ENCODE results near the gene FBLN7.

FBLN7 gene

DNA sequence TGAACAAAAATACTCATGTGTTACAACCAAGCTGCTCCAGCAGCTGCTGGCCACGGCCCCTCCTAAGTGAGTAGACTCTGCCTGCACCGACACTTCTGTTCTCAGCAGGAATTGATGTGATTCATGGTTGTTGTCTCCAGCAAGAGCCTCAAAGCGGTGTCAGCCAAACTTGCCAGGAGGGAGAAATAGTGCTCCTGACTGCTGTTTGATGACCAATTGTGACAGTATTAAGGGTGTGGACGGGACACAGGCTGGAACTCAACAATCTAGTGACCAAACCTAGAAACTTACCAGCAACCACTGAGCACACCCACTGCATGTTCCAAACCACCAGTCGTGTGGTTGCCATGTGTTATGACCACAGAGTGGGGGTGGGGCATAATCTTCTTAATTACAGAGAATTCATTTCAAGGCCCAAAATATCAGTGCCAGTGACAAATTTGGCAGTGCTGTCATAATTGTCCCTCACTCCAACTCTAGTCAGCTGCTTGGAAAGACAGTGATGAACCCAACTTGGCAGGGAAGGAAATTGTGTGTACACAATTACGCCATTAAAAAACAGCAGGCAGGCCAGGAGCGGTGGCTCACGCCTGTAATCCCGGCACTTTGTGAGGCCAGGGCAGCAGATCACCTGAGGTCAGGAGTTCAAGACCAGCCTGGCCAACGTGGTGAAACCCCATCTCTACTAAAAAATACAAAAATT is 30.4 kb downstream of the FBLN7 start:
- H3K9me3 Mint-ChIP-seq: peaks cover 3% of the 10 kb centered on the region
- no peaks in the 10 kb centered on the region for H3K36me3 Mint-ChIP-seq (ENCODE audit: low read depth)
- no peak overlapping the region for H3K4me3 Mint-ChIP-seq
- H3K4me1 Mint-ChIP-seq: no peaks in the 10 kb centered on the region
- TF ChIP-seq, protein P1, sequence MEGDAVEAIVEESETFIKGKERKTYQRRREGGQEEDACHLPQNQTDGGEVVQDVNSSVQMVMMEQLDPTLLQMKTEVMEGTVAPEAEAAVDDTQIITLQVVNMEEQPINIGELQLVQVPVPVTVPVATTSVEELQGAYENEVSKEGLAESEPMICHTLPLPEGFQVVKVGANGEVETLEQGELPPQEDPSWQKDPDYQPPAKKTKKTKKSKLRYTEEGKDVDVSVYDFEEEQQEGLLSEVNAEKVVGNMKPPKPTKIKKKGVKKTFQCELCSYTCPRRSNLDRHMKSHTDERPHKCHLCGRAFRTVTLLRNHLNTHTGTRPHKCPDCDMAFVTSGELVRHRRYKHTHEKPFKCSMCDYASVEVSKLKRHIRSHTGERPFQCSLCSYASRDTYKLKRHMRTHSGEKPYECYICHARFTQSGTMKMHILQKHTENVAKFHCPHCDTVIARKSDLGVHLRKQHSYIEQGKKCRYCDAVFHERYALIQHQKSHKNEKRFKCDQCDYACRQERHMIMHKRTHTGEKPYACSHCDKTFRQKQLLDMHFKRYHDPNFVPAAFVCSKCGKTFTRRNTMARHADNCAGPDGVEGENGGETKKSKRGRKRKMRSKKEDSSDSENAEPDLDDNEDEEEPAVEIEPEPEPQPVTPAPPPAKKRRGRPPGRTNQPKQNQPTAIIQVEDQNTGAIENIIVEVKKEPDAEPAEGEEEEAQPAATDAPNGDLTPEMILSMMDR (IDR thresholded peaks at IDR 0.05; ENCODE audit: unreplicated experiment in 3 of 3): no peak
- H3K27ac Mint-ChIP-seq: no peak overlapping the region
- H3K27me3 Mint-ChIP-seq (ENCODE audit: low read depth): peaks cover 5% of the 10 kb centered on the region

DNA sequence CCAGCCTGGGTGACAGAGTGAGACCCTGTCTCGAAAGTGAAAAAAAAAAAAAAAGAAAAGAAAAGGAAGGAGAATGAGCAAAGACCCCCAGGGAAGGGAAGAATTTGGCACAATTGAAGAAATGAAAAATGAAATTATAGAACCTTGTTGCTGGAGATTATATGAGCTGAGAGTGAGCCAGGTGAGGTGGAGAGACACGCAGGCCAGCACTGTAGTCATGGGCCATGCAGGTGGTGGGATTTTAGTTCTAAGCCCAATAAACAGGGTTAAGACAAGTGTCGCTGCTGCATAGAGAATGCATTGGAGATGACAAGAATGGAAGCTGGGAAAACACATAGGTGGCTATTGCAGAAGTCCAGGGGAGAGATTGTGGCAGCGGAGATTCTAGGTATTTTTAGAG is 32.3 kb downstream of the FBLN7 start:
- H3K36me3 Mint-ChIP-seq (ENCODE audit: low read depth): no peaks in the 10 kb centered on the region
- peaks cover 3% of the 10 kb centered on the region for H3K9me3 Mint-ChIP-seq
- TF ChIP-seq, protein P1 (IDR thresholded peaks at IDR 0.05; ENCODE audit: unreplicated experiment in 3 of 3): no peak
- no peaks in the 10 kb centered on the region for H3K4me1 Mint-ChIP-seq
- no peak overlapping the region for H3K4me3 Mint-ChIP-seq
- no peak overlapping the region for H3K27ac Mint-ChIP-seq
- H3K27me3 Mint-ChIP-seq (ENCODE audit: low read depth): peaks cover 5% of the 10 kb centered on the region

DNA sequence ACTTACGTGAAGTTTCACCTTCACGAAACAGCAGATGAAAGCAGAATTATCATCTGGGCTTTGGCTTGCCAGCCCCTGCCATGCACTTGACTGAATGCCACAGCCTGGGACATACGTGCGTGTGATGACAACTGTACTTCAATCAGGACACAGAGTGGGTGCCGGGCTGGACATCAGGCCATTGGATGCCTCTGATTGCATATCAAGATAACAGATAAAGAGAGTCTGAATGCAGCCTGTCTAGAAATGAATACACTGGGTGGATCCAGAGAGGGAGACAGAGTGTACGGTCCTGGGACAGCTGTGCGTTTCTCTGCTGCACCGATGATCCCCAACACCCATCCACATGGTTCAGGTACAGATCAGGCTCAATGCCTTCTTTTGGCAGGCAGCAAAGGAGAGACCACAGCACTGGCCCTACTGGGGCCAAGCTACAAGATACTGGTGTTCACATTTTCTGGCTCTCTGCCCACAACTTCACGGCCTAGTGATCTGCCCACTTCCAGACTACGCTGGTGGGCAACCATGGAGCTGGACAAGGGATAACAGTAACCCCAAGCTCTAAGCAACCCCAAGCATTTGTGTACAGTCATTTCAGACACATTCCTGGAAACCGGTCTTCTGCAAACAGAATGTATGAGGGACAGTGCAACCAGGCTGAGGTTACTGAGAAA is 35.6 kb downstream of the FBLN7 start:
- peaks cover 5% of the 10 kb centered on the region for H3K27me3 Mint-ChIP-seq (ENCODE audit: low read depth)
- H3K4me1 Mint-ChIP-seq: no peaks in the 10 kb centered on the region
- H3K27ac Mint-ChIP-seq: peak overlapping the region in 1 of 3 experiments; percentile 8
- TF ChIP-seq, protein P1 (IDR thresholded peaks at IDR 0.05; ENCODE audit: unreplicated experiment in 3 of 3): no peak
- H3K36me3 Mint-ChIP-seq (ENCODE audit: low read depth): peaks cover 11% of the 10 kb centered on the region
- H3K9me3 Mint-ChIP-seq: peaks cover 7% of the 10 kb centered on the region
- H3K4me3 Mint-ChIP-seq: no peak overlapping the region

DNA sequence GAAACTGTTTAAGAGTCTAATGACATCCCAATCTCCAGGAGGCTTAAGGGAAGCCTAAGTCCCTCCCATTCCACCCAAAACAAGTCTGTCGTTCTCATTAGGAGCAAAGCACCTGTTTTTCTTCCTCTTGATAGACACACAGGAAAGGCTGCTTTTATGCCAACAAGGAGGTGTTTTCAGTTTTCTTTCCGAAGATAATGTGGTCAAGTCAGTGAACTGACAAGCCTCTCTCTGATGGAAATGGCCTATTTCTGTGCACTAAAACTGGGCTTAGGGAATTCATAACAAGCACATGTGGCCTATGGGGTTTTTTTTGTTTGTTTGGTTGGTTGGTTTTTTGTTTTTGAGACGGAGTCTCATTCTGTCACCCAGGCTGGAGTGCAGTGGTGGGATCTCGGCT is 36.2 kb downstream of the FBLN7 start:
- H3K36me3 Mint-ChIP-seq (ENCODE audit: low read depth): peaks cover 17% of the 10 kb centered on the region
- peaks cover 8% of the 10 kb centered on the region for H3K9me3 Mint-ChIP-seq
- TF ChIP-seq, protein P1 (IDR thresholded peaks at IDR 0.05; ENCODE audit: unreplicated experiment in 3 of 3): no peak
- no peak overlapping the region for H3K4me3 Mint-ChIP-seq
- no peak overlapping the region for H3K27ac Mint-ChIP-seq
- no peaks in the 10 kb centered on the region for H3K4me1 Mint-ChIP-seq
- peaks cover 8% of the 10 kb centered on the region for H3K27me3 Mint-ChIP-seq (ENCODE audit: low read depth)

DNA sequence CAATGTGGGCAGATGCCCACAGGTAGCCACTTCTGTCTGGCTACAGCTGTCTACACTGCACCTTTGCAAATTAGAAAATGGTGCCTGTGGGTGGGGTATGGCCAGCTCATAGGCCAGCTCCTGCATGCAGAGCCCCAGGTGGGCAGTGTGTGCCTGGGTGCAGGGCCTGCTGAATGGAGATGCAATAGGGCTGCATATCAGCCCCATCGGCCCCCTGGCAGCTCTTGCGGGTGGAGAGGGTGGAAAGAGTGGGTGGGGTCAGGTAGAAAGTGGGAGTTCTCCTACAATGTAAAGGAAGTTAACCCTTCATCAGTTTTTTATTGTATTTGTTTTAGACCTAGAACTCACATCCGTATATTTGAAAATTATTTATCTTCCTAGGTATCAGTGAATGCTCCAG is 37.1 kb downstream of the FBLN7 start:
- peaks cover 13% of the 10 kb centered on the region for H3K9me3 Mint-ChIP-seq

More for the DNA sequence above, 37.1 kb downstream of the FBLN7 start:
- H3K4me3 Mint-ChIP-seq: no peak overlapping the region
- H3K36me3 Mint-ChIP-seq (ENCODE audit: low read depth): peaks cover 27% of the 10 kb centered on the region
- peaks cover 11% of the 10 kb centered on the region for H3K27me3 Mint-ChIP-seq (ENCODE audit: low read depth)
- TF ChIP-seq, protein P1 (IDR thresholded peaks at IDR 0.05; ENCODE audit: unreplicated experiment in 3 of 3): no peak
- H3K27ac Mint-ChIP-seq: no peak overlapping the region
- H3K4me1 Mint-ChIP-seq: no peaks in the 10 kb centered on the region

All from nephron (organoid).